ENCODE data around the gene ASB1.

DNA sequence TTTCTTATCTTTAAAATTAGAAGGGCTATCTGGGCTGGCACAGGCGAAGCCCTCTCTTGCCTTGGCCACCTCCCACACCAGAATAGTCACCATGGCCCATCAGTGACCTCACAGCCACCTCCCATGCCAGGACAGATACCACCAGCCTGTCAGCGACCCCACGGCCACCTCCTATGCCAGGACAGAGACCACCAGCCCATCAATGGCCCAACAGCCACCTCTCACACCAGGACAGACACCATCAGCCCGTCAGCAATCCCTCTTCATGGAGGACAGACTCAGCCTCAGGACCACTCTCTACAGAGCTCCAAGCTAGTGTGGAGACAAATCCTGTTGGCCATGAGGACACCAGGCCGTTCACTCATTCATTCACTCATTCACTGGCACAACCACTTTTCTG is 74.6 kb downstream of the ASB1 start:
- TF ChIP-seq EP300 (IDR thresholded peaks at IDR 0.05) (no peak), POLR2AphosphoS5 (IDR thresholded peaks at IDR 0.05) (no peak), POLR2A (IDR thresholded peaks at IDR 0.05) (no peak)
- TF ChIP-seq, protein P1, sequence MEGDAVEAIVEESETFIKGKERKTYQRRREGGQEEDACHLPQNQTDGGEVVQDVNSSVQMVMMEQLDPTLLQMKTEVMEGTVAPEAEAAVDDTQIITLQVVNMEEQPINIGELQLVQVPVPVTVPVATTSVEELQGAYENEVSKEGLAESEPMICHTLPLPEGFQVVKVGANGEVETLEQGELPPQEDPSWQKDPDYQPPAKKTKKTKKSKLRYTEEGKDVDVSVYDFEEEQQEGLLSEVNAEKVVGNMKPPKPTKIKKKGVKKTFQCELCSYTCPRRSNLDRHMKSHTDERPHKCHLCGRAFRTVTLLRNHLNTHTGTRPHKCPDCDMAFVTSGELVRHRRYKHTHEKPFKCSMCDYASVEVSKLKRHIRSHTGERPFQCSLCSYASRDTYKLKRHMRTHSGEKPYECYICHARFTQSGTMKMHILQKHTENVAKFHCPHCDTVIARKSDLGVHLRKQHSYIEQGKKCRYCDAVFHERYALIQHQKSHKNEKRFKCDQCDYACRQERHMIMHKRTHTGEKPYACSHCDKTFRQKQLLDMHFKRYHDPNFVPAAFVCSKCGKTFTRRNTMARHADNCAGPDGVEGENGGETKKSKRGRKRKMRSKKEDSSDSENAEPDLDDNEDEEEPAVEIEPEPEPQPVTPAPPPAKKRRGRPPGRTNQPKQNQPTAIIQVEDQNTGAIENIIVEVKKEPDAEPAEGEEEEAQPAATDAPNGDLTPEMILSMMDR (IDR thresholded peaks at IDR 0.05), result no peak
